Calu3 (cell line): ENCODE measurements around the gene PPM1H. TPM values are rescaled to one million over a fixed set of nuclear protein-coding genes. Genes with fewer than 3 reads are reported as not detected.
"Not testable (repeated sequence)": the region's sequence is repeated elsewhere in the genome, so short reads cannot be mapped to it uniquely, and the experiment has no call there.

Experiments used
- BruUV-seq: library from RNA; stranded (reverse); fragments of 400-500 nt; replicated peaks from 2 replicates; lab custom pipeline; 2021; lab: Mats Ljungman, UMichigan
- CTCF ChIA-PET: fragments of 300-600 bp; sonication (Branson Sonifier 250); formaldehyde crosslinking; loops from one replicate; lab custom pipeline; 2022; ENCODE audit warnings: antibody characterized with exemption; lab: Charles Lee
- DNase-seq: peaks from one replicate; pipeline ENCODE4 v3.0.0; 2022
- H3K27ac Mint-ChIP-seq: one replicate; pipeline ENCODE4 v1.8.0; 2022; ENCODE audit warnings: mixed read lengths; ENCODE audit not compliant: unreplicated experiment
- H3K27me3 Mint-ChIP-seq: one replicate; pipeline ENCODE4 v1.8.0; 2022; ENCODE audit warnings: mixed read lengths; ENCODE audit not compliant: unreplicated experiment
- H3K36me3 Mint-ChIP-seq: one replicate; pipeline ENCODE4 v1.8.0; 2022; ENCODE audit warnings: mild to moderate bottlenecking, moderate library complexity, mixed read lengths; ENCODE audit not compliant: insufficient read depth, unreplicated experiment
- H3K4me1 Mint-ChIP-seq: one replicate; pipeline ENCODE4 v1.8.0; 2022; ENCODE audit warnings: mild to moderate bottlenecking, low read depth, mixed read lengths; ENCODE audit not compliant: unreplicated experiment
- H3K4me3 Mint-ChIP-seq: one replicate; pipeline ENCODE4 v1.8.0; 2022; ENCODE audit warnings: mild to moderate bottlenecking, low read depth, moderate library complexity, mixed read lengths; ENCODE audit not compliant: unreplicated experiment
- H3K9me3 Mint-ChIP-seq: one replicate; pipeline ENCODE4 v1.8.0; 2022; ENCODE audit warnings: low read depth, mixed read lengths; ENCODE audit not compliant: unreplicated experiment
- intact Hi-C: fragments of 100-400 bp; cut with micrococcal nuclease; formaldehyde crosslinking; loops from one replicate; pipeline ENCODE4 v1.10.0; 2022; ENCODE audit not compliant: unreplicated experiment
- total RNA-seq: library from RNA; stranded (reverse); gene quantifications from 2 replicates; pipeline ENCODE4 v1.2.3, GENCODE V29; 2022
- TF ChIP-seq, protein P1 (sequence below): fragments of 200-600 bp; IDR thresholded peaks from one replicate; pipeline ENCODE4 v1.8.0; 2022; ENCODE audit warnings: antibody characterized with exemption; ENCODE audit not compliant: unreplicated experiment

Gene PPM1H
- total RNA-seq, 1 experiment from 2014 or later: 36.7 TPM

GRCh38 chr12:62761658-62762057, 173.3 kb downstream of the PPM1H start:
- CTCF ChIA-PET: no interaction called here

GRCh38 chr12:62760779-62761178, 174.2 kb downstream of the PPM1H start:
- H3K9me3 Mint-ChIP-seq: no peaks in the 10 kb centered on the region

More at GRCh38 chr12:62761658-62762057, 173.3 kb downstream of the PPM1H start:
- TF ChIP-seq, protein P1, sequence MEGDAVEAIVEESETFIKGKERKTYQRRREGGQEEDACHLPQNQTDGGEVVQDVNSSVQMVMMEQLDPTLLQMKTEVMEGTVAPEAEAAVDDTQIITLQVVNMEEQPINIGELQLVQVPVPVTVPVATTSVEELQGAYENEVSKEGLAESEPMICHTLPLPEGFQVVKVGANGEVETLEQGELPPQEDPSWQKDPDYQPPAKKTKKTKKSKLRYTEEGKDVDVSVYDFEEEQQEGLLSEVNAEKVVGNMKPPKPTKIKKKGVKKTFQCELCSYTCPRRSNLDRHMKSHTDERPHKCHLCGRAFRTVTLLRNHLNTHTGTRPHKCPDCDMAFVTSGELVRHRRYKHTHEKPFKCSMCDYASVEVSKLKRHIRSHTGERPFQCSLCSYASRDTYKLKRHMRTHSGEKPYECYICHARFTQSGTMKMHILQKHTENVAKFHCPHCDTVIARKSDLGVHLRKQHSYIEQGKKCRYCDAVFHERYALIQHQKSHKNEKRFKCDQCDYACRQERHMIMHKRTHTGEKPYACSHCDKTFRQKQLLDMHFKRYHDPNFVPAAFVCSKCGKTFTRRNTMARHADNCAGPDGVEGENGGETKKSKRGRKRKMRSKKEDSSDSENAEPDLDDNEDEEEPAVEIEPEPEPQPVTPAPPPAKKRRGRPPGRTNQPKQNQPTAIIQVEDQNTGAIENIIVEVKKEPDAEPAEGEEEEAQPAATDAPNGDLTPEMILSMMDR: no peak
- no peaks in the 10 kb centered on the region for H3K27me3 Mint-ChIP-seq
- peaks cover 21% of the 10 kb centered on the region for H3K36me3 Mint-ChIP-seq
- DNase-seq: no peak
- intact Hi-C loops: no loop called here
- no peaks in the 10 kb centered on the region for H3K9me3 Mint-ChIP-seq
- BruUV-seq: no TSS peak
- peaks cover 54% of the 10 kb centered on the region for H3K4me1 Mint-ChIP-seq
- no peak overlapping the region for H3K27ac Mint-ChIP-seq
- no peak overlapping the region for H3K4me3 Mint-ChIP-seq

GRCh38 chr12:62760341-62760740, 174.6 kb downstream of the PPM1H start:
- BruUV-seq, CTCF ChIA-PET, H3K27me3 Mint-ChIP-seq, H3K9me3 Mint-ChIP-seq: not testable (repeated sequence)
- Mint-ChIP-seq H3K4me3 (peak overlapping the region; percentile 57), H3K36me3 (peaks cover 21% of the 10 kb centered on the region), H3K4me1 (peaks cover 46% of the 10 kb centered on the region), H3K27ac (peak overlapping the region; percentile 74)
- intact Hi-C loops: loop anchor here (1.0 kb wide), 1 partner anchor 9 kb away; no protein-coding TSS in a partner anchor
- DNase-seq: peak; percentile 21

More at GRCh38 chr12:62760779-62761178, 174.2 kb downstream of the PPM1H start:
- H3K36me3 Mint-ChIP-seq: peaks cover 21% of the 10 kb centered on the region
- H3K27ac Mint-ChIP-seq: peak overlapping the region; percentile 74
- no peaks in the 10 kb centered on the region for H3K27me3 Mint-ChIP-seq
- BruUV-seq: no TSS peak
- peaks cover 50% of the 10 kb centered on the region for H3K4me1 Mint-ChIP-seq
- H3K4me3 Mint-ChIP-seq: peak overlapping the region; percentile 57
- no peak for DNase-seq
- intact Hi-C loops: loop anchor here (1.0 kb wide), 1 partner anchor 9 kb away; no protein-coding TSS in a partner anchor
- TF ChIP-seq, protein P1: no peak
- CTCF ChIA-PET: interaction anchor here (0.6 kb wide), 1 partner anchor 169 kb away, joined by 3 read pairs; no protein-coding TSS in a partner anchor

DNA sequence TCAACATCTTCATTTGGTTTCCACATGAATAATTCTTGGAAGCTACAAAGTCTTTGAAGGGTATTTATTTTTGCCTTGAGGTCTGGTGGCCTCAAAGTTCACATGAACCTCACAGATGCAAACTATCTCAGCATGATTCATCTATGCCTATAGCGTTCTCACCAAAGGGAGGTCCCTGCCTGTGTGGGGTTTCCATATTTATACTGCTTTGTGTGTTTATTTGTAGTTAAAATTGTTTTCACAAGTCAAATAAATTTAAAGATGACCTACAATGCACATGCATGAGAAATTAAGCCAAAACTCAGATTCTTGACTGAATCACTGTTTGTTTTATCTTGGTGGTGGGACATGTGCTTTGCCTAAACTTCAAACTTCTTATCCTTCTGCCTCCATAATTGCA, 176.7 kb downstream of the PPM1H start:
- H3K36me3 Mint-ChIP-seq: peaks cover 16% of the 10 kb centered on the region
- no peak overlapping the region for H3K4me3 Mint-ChIP-seq
- BruUV-seq: no TSS peak
- H3K9me3 Mint-ChIP-seq: no peaks in the 10 kb centered on the region
- peak overlapping the region; percentile 74 for H3K27ac Mint-ChIP-seq
- TF ChIP-seq, protein P1: no peak
- DNase-seq: no peak
- peaks cover 35% of the 10 kb centered on the region for H3K4me1 Mint-ChIP-seq
- H3K27me3 Mint-ChIP-seq: no peaks in the 10 kb centered on the region
- CTCF ChIA-PET: no interaction called here
- intact Hi-C loops: no loop called here

- TF ChIP-seq, protein P1: no peak
- no peak overlapping the region for H3K4me3 Mint-ChIP-seq
- H3K4me1 Mint-ChIP-seq: peaks cover 34% of the 10 kb centered on the region
- no peak overlapping the region for H3K27ac Mint-ChIP-seq
- intact Hi-C loops: no loop called here
- DNase-seq: no peak
- no TSS peak for BruUV-seq
- no peaks in the 10 kb centered on the region for H3K9me3 Mint-ChIP-seq
- CTCF ChIA-PET: no interaction called here
- no peaks in the 10 kb centered on the region for H3K27me3 Mint-ChIP-seq
- H3K36me3 Mint-ChIP-seq: peaks cover 16% of the 10 kb centered on the region
Observed at GRCh38 chr12:62757048-62757447, 177.9 kb downstream of the PPM1H start.
